Measurements from ENCODE around the gene PGA5. TPM values are rescaled to one million over a fixed set of nuclear protein-coding genes. Genes with fewer than 3 reads are reported as not detected.
A peak's percentile ranks its signal among the peaks of the same experiment; 100 is the strongest.
"Not testable (repeated sequence)": the region's sequence is repeated elsewhere in the genome, so short reads cannot be mapped to it uniquely, and the experiment has no call there.

The PGA5 gene
- total and polyA plus RNA-seq, 4 donors, result 0.33 to 0.79 (median 0.63) TPM

DNA sequence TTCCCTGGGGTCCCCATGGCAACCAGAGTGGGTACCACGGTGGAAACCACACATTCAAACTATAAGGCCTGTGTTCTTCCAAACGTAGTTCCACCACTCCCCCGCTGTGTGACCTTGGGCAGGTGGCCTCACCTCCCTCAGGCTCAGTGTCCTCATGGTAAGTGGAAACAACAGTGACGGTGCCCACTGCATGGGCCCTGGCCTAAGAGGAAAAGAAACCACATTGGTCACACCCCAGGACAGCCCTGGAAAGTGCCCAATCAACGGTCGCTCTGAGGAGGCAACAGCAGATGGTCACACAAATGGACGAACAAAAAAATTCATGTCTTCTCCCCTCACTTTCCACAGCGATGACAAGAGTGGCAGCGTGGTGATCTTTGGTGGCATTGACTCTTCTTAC lies 7.1 kb downstream of the PGA5 start:
- H3K9me3 ChIP-seq (ENCODE audit: control insufficient read depth, insufficient read depth, low read length); H3K27ac ChIP-seq (ENCODE audit: low read depth, low read length); H3K27me3 ChIP-seq (ENCODE audit: control insufficient read depth, insufficient read depth, low read length); DNase-seq (ENCODE audit: low read depth in 4 of 6, low spot score in 6 of 6); H3K4me3 ChIP-seq (ENCODE audit: low read depth, low read length); H3K4me1 ChIP-seq (ENCODE audit: control insufficient read depth, insufficient read depth, low read length); H3K36me3 ChIP-seq (ENCODE audit: control insufficient read depth, insufficient read depth, low read length): not testable (repeated sequence)
- 81% methylated on average over 3 of the region's 9 CpGs for WGBS (ENCODE audit: insufficient coverage)

DNA sequence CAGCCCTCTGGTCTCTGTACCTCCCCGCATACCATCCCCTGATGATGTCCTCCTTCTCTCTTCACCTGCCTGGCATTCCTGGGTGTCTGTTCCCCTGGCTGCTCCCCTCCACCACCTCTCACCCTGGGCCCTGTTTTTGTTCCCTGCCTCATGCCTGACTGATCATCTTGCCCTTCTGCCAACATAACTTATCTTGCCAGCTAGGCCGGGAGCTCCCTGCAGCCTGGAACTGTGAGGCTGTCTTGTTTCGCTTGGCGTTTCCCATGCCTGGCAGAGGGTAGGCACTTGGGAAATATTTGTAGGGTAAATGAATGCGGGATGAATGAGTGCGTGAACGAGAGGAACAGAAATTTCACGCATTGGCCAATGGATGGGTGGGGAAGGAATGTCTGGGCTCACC lies 8.2 kb downstream of the PGA5 start:
- H3K4me3 ChIP-seq (ENCODE audit: low read depth, low read length); H3K27me3 ChIP-seq (ENCODE audit: control insufficient read depth, insufficient read depth, low read length); H3K9me3 ChIP-seq (ENCODE audit: control insufficient read depth, insufficient read depth, low read length); H3K4me1 ChIP-seq (ENCODE audit: control insufficient read depth, insufficient read depth, low read length); H3K36me3 ChIP-seq (ENCODE audit: control insufficient read depth, insufficient read depth, low read length); H3K27ac ChIP-seq (ENCODE audit: low read depth, low read length): not testable (repeated sequence)
- 42% methylated on average over 7 of the region's 8 CpGs for WGBS (ENCODE audit: insufficient coverage)
- DNase-seq (ENCODE audit: low read depth in 4 of 6, low spot score in 6 of 6), result peak in 2 of 6 donors; percentile 42 to 68

DNA sequence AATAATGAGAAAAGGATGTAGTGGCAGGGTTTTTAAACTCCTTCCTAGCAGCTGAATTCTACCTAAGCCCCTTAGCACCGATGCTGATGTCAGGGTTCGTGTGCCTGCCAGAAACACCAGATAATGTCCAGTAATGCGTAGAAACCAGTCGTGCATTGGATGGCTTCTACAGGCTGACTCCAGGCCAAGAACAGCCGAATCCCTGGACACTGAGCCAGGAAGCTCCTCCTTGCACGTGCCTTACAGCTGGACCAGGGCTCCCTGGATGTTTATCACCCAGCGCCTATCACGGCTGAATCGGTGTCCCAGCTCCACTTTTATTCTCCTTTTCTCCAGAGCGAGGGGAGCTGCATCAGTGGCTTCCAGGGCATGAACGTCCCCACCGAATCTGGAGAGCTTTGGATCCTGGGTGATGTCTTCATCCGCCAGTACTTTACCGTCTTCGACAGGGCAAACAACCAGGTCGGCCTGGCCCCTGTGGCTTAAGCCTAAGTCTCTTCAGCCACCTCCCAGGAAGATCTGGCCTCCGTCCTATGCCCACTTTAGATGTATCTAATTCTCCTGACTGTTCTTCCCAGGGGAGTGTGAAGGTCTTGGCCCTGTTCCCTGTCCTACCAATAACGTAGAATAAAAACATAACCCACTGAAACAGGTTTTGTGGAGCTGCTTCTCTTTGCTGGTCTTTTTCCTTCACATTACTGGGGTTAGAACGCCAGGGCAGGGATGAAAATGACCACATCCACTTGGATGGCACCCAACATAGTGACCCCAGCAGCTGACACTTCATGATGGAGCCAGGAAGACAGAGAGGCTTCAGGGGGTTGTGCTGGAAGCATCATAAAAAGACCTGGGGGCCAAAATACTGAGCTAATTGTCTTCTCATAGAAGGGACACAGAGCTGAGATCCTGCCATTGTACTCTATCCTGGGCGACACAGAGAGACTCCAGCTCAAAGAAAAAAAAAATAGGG lies 10.1 kb downstream of the PGA5 start:
- 64% methylated on average over 12 of the region's 20 CpGs for WGBS (ENCODE audit: insufficient coverage)
- not testable (repeated sequence) for H3K9me3 ChIP-seq (ENCODE audit: control insufficient read depth, insufficient read depth, low read length); H3K4me3 ChIP-seq (ENCODE audit: low read depth, low read length); H3K27me3 ChIP-seq (ENCODE audit: control insufficient read depth, insufficient read depth, low read length); H3K36me3 ChIP-seq (ENCODE audit: control insufficient read depth, insufficient read depth, low read length); H3K27ac ChIP-seq (ENCODE audit: low read depth, low read length); H3K4me1 ChIP-seq (ENCODE audit: control insufficient read depth, insufficient read depth, low read length)
- DNase-seq (ENCODE audit: low read depth in 4 of 6, low spot score in 6 of 6), result peak in 2 of 6 donors; percentile 19 to 44

DNA sequence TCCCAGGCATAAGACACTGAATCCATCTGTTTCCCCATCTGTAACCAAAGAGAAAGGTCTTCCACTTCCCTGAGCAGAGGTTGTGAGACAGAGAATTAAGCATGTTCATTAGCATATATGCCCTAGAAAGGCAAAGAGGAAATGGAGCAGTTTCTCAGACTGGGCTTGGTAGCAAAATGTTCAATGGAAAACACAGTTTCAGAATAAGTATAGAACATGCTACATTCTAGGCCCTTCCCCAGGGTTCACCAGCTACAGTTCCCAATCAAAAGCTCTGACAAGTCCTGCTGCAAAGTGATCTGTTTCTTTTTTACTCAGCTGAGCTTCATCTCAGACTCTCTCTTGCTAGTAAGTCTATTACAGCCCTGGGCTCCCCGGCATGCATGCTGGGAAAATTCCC lies 11.4 kb downstream of the PGA5 start:
- H3K27ac ChIP-seq (ENCODE audit: low read depth, low read length); H3K27me3 ChIP-seq (ENCODE audit: control insufficient read depth, insufficient read depth, low read length); DNase-seq (ENCODE audit: low read depth in 4 of 6, low spot score in 6 of 6); H3K4me1 ChIP-seq (ENCODE audit: control insufficient read depth, insufficient read depth, low read length); H3K4me3 ChIP-seq (ENCODE audit: low read depth, low read length); H3K9me3 ChIP-seq (ENCODE audit: control insufficient read depth, insufficient read depth, low read length): not testable (repeated sequence)
- peaks cover 13% of the 10 kb centered on the region for H3K36me3 ChIP-seq (ENCODE audit: control insufficient read depth, insufficient read depth, low read length)
- WGBS (ENCODE audit: insufficient coverage), result 60% methylated on average over 1 of the region's 1 CpG

DNA sequence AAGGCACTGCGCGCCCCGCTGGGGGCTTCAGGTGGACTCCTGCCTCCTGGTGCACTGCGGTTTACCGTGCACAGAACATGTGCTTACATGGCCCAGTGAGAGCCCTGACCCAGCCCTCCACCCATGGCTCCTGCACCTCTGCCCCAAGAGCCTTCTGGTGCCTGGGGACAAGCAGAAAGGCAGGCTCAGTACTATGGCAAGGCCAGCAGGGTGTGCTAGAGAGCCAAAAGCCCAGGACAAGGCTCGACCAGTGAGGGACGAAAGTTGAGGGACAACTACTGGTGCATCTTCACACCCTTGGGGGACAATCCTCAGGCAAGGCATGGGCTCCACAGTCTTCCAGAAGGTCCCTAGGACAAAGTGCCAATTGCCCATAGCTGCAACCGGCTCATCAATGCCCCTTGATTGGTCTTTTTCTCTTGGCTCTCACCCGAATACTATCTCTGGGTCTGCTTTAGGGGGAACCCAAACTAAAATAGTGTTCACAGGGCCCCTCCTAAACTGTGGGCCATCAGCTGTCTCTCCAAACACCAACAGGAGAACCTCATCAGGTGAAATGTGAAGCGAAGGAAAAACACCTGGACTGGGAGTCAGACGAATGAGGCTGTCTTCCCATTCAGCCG lies 13.5 kb downstream of the PGA5 start:
- DNase-seq (ENCODE audit: low read depth in 4 of 6, low spot score in 6 of 6), result peak in 2 of 6 donors; percentile 16 to 58
- 51% methylated on average over 9 of the region's 12 CpGs for WGBS (ENCODE audit: insufficient coverage)

DNA sequence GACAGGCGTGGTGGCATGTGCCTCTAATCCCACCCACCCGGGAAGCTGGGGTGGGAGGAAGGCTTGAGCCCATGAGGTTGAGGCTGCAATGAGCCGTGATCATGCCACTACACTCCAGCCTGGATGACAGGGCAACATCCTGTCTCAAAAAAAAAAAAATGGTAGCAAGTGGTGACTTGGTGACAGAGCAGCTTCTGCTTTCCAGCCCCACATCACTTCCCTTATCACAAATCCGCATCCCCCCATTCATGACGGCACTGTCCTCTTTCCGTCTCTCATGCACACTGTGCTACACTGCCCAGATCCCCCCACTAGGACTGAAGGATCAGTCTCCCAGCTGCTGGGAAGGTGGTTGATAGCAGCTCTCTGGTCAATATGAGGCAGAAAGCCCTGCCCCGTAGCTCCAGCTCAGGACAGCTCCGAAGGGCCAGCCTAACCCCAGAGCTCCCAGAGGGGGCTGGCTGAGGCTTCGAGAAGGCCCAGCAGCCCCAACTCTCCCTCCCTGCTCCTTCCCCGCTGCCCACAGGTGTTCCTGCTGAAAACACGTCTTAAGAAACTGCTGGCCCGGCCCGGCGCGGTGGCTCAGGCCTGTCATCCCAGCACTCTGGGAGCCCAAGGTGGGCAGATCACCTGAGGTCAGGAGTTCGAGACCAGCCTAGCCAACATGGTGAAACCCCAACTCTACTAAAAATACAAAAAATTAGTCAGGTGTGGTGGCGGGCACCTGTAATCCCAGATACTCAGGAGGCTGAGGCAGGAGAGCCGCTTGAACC lies 15.9 kb downstream of the PGA5 start:
- Histone ChIP-seq H3K4me3 (ENCODE audit: low read depth, low read length) (no peak overlapping the region), H3K27me3 (ENCODE audit: control insufficient read depth, insufficient read depth, low read length) (no peaks in the 10 kb centered on the region), H3K9me3 (ENCODE audit: control insufficient read depth, insufficient read depth, low read length) (no peaks in the 10 kb centered on the region), H3K27ac (ENCODE audit: low read depth, low read length) (no peak overlapping the region), H3K4me1 (ENCODE audit: control insufficient read depth, insufficient read depth, low read length) (no peaks in the 10 kb centered on the region), H3K36me3 (ENCODE audit: control insufficient read depth, insufficient read depth, low read length) (peaks cover 31% of the 10 kb centered on the region)
- 92% methylated on average over 13 of the region's 18 CpGs for WGBS (ENCODE audit: insufficient coverage)
- no peak for DNase-seq (ENCODE audit: low read depth in 4 of 6, low spot score in 6 of 6)

More for the DNA sequence above, 13.5 kb downstream of the PGA5 start:
- Histone ChIP-seq H3K27me3 (ENCODE audit: control insufficient read depth, insufficient read depth, low read length) (no peaks in the 10 kb centered on the region), H3K9me3 (ENCODE audit: control insufficient read depth, insufficient read depth, low read length) (no peaks in the 10 kb centered on the region), H3K4me1 (ENCODE audit: control insufficient read depth, insufficient read depth, low read length) (peaks cover 3% of the 10 kb centered on the region), H3K27ac (ENCODE audit: low read depth, low read length) (no peak overlapping the region), H3K36me3 (ENCODE audit: control insufficient read depth, insufficient read depth, low read length) (peaks cover 29% of the 10 kb centered on the region), H3K4me3 (ENCODE audit: low read depth, low read length) (no peak overlapping the region)

DNA sequence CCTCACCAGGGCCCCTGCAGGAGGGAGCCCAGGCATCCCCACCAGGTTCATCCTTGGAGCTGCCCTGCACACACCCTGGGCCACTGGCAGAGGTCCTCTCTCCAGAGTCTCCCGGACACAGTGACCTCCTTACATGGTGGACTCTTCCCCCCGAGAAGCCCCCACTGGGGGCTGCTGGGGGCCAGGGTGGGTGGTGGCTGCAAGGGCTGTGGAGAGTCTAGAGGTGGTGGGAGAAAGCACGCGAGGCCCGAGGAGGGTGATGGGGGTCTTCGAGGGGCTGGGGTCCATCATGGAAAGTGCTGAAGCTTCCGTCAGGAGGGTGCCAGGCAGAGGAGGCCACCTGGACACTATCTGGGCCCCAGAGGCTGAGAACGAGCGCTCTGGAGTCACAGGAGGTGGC lies 17.6 kb downstream of the PGA5 start:
- 84% methylated on average over 8 of the region's 9 CpGs for WGBS (ENCODE audit: insufficient coverage)
- no peak for DNase-seq (ENCODE audit: low read depth in 4 of 6, low spot score in 6 of 6)

DNA sequence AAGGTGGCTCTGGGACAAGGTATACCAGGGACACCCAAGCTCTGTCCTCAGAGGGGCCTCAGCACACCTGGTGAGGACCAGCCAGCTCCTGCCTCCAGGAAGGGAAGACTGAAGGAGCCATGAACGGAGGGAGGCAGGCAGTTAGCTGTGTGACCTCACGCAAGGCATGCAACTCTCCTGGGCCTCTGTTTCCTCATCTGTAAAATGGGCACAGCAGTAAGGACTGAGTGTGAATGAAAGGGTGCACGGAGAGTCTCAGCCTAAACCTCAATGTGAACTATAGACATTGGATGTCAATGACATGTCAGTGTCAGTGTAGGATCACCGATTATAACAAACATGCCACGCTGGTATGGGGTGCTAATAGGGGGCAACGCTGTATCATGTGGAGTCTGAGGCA lies 18.4 kb downstream of the PGA5 start:
- no peaks in the 10 kb centered on the region for H3K9me3 ChIP-seq (ENCODE audit: control insufficient read depth, insufficient read depth, low read length)

More for the DNA sequence above, 17.6 kb downstream of the PGA5 start:
- Histone ChIP-seq H3K9me3 (ENCODE audit: control insufficient read depth, insufficient read depth, low read length) (no peaks in the 10 kb centered on the region), H3K27ac (ENCODE audit: low read depth, low read length) (no peak overlapping the region), H3K36me3 (ENCODE audit: control insufficient read depth, insufficient read depth, low read length) (peaks cover 31% of the 10 kb centered on the region), H3K4me1 (ENCODE audit: control insufficient read depth, insufficient read depth, low read length) (no peaks in the 10 kb centered on the region), H3K27me3 (ENCODE audit: control insufficient read depth, insufficient read depth, low read length) (no peaks in the 10 kb centered on the region), H3K4me3 (ENCODE audit: low read depth, low read length) (no peak overlapping the region)

DNA sequence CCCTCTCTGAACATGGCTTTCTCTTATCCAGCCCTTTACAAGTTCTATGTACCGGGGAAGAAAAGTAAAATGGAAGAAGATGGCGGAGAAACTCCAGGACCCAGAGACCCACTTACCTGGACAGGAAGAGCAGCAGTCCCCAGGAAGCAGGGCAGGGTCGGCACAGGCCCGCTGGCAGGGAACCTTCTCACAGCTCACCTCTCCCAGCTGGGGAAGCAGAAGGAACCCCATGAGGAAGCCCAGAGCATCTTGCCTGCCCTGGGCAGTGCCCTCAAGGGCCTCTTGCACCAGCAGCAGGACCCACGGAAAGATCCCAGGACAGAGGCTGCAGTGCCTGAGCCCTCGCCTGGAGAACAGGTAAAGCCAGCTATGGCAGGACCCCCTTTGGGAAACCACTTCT lies 23.4 kb downstream of the PGA5 start:
- Histone ChIP-seq H3K4me3 (ENCODE audit: low read depth, low read length) (no peak overlapping the region), H3K36me3 (ENCODE audit: control insufficient read depth, insufficient read depth, low read length) (peaks cover 27% of the 10 kb centered on the region), H3K27me3 (ENCODE audit: control insufficient read depth, insufficient read depth, low read length) (no peaks in the 10 kb centered on the region), H3K9me3 (ENCODE audit: control insufficient read depth, insufficient read depth, low read length) (no peaks in the 10 kb centered on the region), H3K27ac (ENCODE audit: low read depth, low read length) (no peak overlapping the region), H3K4me1 (ENCODE audit: control insufficient read depth, insufficient read depth, low read length) (no peaks in the 10 kb centered on the region)
- DNase-seq (ENCODE audit: low read depth in 4 of 6, low spot score in 6 of 6), result no peak
- 88% methylated on average over 1 of the region's 6 CpGs for WGBS (ENCODE audit: insufficient coverage)

More for the DNA sequence above, 18.4 kb downstream of the PGA5 start:
- no peaks in the 10 kb centered on the region for H3K27me3 ChIP-seq (ENCODE audit: control insufficient read depth, insufficient read depth, low read length)
- DNase-seq (ENCODE audit: low read depth in 4 of 6, low spot score in 6 of 6), result no peak
- no peak overlapping the region for H3K4me3 ChIP-seq (ENCODE audit: low read depth, low read length)
- H3K27ac ChIP-seq (ENCODE audit: low read depth, low read length), result no peak overlapping the region
- 100% methylated on average over 4 of the region's 6 CpGs for WGBS (ENCODE audit: insufficient coverage)
- H3K36me3 ChIP-seq (ENCODE audit: control insufficient read depth, insufficient read depth, low read length), result peaks cover 36% of the 10 kb centered on the region
- H3K4me1 ChIP-seq (ENCODE audit: control insufficient read depth, insufficient read depth, low read length), result no peaks in the 10 kb centered on the region
